NCI-H526 (cell line): ENCODE results near the gene SEMA3E.
A peak's percentile ranks its signal among the peaks of the same experiment; 100 is the strongest.
"Not testable (repeated sequence)": the region's sequence is repeated elsewhere in the genome, so short reads cannot be mapped to it uniquely, and the experiment has no call there.

Experiments used
- DNase-seq, 2 experiments: peaks; one replicate each; lab custom pipeline; 2025; lab: John Stamatoyannopoulos, UW

The SEMA3E gene

DNA sequence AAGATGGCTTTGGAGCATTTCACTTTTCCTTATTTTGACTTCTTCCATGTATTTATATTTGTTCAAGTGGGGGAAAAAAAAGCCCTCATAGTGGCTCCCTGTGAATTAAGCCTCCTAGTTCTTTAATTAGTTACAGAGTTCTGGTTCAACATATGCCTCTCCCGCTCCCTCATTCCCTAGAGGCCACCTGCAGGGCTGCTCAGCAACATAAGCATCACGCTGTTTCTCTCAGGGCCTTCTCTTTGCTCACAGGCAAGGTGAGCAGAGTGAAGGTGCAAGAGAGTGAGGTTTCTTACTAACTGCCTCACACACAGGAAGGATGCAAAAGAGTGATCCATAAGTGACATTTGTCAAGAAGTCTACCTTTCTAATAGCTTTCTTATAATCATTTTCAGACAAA lies 196.7 kb downstream of the SEMA3E start:
- DNase-seq: no peak

- no peak for DNase-seq
Observed at GRCh38 chr7:83451501-83452045, 197.4 kb downstream of the SEMA3E start.

- no peak for DNase-seq
Observed at GRCh38 chr7:83449781-83450180, 199.2 kb downstream of the SEMA3E start.

DNA sequence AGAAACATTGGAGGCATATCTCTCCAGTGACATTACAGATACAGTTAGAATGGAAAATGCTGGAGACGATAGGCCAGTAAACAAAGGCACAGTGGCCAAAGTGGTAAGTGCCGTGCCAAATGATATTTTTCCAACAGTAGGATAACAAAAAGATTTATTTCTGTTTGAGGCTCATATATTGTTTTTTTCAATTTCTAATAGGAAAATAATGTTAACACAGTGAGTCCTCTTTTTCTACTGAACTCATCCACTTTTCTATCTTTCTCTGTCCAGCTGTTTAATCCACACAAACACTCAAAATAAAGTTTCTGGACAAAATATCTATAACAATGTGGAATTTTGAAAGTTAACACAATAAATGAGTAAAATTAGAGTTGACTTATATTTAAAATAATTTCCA lies 201.3 kb downstream of the SEMA3E start:
- DNase-seq: no peak

DNA sequence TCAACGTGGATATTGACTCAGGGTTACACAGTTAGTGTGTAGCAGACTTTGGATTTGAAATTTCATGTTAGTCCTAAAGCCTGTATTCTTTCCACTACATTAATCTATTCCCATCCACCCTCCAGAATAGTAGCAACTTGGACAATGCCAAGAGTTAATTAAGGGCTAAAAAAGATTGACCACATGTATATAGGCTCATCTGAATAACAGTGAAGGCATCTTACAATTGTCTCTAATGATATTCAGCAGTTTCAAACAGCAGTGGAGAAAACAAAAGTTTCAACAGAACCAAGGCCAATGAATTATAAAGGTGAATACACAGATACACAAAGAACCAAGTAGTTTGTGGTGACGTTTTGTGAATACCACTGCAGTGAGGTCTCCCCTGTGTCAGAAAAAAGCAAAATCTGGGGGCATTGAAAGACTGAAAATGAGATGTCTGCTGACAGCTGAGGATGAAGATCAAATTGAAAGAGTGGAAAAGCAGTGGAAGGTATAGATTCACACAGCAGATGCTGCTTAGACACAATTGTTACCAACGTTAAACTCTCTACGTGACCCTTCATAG lies 202.8 kb downstream of the SEMA3E start:
- DNase-seq: no peak

GRCh38 chr7:83442911-83443310 lies 206.0 kb downstream of the SEMA3E start:
- no peak for DNase-seq

DNA sequence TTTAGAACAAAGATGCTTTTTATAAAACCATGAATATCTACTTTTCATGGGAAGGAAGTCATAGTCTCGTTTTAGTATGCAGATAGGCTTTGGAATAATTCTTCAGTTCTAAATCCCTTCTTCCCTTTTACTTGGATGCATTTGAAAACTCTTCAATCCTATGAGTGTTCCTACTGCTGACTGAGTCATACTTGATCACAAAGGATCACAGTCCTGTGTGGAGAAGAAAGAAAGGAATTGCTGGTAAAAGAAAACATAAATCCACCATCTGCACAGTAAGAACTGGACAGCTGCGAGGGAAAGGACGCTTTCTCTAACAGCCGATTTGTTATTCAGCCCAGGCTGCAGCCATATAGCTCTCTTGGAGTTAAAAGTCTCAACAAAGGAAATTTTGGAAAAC lies 209.9 kb downstream of the SEMA3E start:
- DNase-seq: no peak

DNA sequence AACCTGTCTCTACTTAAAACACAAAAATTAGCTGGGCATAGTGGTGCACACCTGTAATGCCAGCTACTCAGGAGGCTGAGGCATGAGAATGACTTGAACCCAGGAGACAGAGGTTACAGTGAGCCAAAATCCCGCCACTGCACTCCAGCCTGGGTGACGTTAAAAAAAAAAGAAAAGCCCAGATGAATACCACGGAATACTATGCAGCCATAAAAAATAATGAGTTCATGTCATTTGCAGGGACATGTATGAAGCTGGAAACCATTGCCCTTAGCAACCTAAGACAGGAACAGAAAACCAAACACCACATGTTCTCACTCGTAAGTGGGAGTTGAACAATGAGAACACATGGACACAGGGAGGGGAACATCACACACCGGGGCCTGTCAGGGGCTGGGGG lies 218.7 kb downstream of the SEMA3E start:
- not testable (repeated sequence) for DNase-seq

- no peak for DNase-seq
Observed at GRCh38 chr7:83429493-83429892, 219.4 kb downstream of the SEMA3E start.

GRCh38 chr7:83427884-83428283 lies 221.1 kb downstream of the SEMA3E start:
- no peak for DNase-seq

DNA sequence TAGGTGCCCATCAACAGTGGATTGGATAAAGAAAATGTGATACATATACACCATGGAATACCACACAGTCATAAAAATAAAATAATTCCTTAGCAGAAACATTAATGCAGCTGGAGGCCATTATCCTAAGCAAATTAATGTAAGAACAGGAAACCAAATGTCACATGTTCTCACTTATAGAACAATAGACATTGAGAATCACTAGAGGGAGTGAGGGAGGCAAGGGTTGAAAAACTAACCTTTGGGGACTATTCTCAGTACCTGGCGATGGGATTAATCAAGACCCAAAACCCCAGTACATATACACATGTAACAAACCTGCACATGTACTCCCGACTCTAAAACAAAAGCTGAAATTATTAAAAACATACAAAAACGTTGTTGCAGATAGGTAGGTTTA lies 222.6 kb downstream of the SEMA3E start:
- no peak for DNase-seq

GRCh38 chr7:83419013-83419412 lies 229.9 kb downstream of the SEMA3E start:
- no peak for DNase-seq

- no peak for DNase-seq
Observed at GRCh38 chr7:83415840-83416239, 233.1 kb downstream of the SEMA3E start.

DNA sequence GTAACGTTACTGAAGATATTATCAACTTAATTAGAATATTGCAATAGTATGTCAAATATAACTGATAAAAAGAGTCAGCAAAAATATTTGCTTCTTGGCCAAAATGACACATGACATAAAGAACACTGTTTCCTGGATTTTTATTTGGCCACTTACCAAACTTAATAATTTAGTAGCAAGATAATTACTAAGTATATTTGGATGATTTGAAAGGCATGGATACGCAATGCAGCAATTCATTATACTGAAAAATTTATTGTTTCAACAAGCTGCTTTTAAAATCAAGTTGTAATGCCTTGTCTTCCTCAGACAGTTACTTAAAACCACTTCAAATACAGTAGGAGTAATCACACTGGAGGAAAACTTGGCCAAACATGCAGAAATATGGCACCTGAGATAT lies 234.0 kb downstream of the SEMA3E start:
- DNase-seq: no peak

DNA sequence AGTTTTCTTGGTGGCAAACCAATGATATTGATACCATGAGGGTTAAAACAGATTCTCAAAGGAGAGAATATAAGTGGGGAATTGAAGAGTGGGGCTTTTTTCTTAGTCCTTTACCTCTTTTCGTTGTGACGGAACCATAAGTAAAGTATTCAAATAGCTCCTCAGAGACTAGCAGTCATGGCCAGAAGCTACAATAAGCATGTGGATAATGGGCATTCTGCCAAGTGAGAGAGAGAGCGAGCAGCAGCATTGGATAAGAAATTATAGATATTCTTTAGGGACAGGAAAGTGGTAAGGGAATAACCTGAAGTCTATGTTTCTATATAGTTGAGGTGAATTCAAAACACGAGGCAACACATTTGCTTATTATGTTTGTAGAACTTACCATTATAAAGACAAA lies 235.1 kb downstream of the SEMA3E start:
- peak; percentile 32 to 76 for DNase-seq

DNA sequence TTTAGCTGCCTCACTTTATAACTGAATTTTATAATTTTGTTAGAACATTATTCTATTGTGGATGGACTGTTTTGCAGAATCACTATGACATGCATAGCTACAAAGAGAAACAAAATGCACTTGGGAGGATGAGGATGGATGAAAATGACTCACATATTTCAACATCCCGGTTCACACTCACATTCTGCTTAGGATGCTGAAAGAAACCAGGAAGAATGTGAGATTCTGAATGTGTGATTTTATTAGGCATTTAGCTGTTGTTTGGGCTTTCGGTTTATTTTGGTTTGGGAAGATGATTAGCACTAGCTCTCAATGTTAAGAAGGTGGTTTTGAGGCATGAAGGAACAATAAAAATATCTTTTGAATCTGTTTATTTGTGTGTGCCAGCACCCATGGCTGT lies 235.5 kb downstream of the SEMA3E start:
- no peak for DNase-seq

DNA sequence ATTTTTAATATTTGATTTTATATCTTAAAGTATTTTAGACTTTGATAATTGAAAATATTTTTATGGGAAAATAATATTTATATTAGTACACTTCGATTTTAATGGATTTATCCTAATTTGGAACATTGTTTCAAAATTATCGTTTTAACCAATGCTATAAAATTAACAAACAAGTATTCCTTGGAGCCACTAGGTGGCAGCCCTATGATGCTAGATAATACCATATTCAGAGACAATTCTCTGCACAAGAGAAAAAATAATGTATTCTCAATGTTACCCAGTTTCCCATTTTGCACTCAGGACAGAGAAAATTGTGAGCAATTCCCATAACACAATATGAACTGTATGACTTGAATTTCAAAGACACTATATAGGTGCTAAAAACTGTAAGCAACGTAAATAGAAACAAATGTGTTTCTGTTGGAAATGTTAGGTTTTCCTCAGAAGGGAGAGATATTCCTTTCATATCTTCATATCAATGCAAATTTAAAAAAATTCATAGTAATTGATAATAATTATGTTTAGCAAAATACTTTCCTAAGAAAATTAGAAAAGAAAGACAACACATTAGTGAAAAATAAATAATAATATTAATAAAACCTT lies 237.8 kb downstream of the SEMA3E start:
- DNase-seq: peak in 1 of 2 experiments; percentile 80

DNA sequence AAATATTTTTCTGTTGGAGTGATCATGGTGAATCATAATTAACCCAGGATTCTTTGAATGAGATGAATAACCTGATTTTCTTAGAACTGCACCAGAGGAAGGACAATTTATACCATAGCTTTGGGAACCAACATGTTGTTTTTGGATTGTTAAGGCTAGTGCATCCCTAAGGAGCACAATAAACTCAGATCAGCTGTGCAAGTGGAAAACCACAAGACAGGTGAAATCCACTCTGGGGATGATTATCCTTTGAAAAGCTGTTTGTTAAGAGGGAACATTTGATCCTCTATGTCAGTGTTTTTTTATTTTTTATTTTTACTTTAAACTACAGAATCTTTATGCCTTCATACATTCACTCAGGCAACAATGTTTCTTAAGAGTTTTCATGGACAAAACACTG lies 254.2 kb downstream of the SEMA3E start:
- DNase-seq: no peak

DNA sequence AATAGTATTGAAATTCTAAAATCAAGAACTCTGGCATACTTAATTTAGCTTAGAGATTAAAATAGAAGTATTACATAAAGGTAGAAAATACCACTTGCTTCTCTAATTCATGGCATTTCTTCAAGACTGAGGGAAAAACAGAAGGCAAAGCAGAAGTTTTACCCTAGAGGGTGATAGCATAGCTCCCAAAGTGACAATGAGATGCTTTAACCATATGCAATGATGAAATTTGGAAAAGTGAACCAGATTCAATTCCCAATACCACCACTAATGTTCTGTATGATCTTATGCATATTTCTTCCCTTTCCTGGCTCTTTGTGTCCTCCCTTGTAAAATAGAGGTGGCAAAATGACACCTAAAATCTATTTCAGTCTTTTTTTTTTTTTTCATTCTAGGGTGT lies 260.5 kb downstream of the SEMA3E start:
- no peak for DNase-seq

DNA sequence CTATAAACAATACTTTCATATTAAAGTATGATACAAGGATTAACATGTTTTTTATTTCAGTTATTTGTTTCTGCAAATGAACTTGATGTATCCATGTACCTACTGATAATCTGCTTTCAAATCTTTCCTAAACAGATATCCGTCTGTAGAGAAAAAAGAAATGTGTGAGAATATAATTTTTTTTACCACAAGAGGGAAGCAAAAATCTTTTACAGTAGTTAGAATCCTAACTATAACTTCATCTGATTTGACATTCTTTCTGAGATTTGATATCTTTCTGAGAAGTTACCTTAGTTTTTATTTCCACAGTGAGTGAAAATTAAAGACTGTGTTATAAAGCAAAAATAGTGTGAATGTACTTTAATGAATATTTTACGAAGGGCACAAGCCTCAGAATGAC lies 282.3 kb downstream of the SEMA3E start:
- peak in 1 of 2 experiments; percentile 47 for DNase-seq

DNA sequence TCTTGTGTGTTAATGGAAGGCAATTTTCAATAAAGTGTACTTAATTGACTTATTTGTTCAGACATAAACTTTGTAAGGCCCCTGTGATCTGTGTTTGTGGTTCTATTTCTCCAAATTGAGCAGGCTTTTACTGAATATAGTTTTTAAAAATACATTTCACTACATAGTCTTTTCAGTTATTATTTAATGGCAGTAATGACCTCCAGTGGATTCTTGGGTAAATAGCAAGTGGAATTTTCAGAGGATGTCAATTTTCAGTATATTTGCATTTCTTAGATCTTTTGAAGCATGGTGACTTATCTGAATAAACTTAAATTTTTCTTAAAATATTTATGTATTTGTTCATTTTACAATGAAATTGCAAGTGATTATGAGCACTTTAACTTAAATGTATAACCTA lies 283.2 kb downstream of the SEMA3E start:
- DNase-seq: no peak

DNA sequence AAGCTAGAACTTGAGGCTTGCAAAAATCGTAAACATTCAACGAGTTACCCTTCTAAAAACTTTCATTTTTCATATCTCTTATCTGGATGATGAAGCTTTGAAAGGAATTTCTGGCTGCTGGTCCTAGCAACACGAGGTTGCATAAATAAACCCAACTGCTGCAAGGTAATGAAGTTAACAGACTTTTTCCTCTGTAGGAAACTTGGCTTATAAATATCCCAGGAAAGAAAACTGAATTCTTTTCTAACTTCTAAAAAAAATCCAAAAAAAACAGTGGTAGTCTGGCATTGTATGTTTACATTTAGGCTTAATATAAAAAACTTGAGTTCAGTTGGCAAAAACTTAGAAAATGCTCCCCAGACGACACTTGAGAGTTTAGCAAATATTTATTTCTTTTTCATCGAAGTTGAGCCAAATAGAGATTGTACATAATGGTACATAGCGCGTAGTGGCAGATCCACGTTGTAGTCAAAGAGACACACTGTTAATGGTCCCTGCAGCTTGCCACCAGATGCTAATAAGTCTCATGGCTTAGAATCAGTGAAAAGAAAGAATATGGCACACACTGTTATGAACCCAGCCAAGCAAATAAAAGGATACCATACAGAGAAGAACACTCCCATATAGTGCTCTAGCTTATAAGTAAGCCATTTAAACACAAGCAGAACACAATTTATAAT lies 285.9 kb downstream of the SEMA3E start:
- DNase-seq: no peak

GRCh38 chr7:83359108-83359507 lies 289.8 kb downstream of the SEMA3E start:
- DNase-seq: no peak
